Uterus (tissue), 4 donors: ENCODE data around the gene CEP112. TPM values are rescaled to one million over a fixed set of nuclear protein-coding genes. Genes with fewer than 3 reads are reported as not detected.

Experiments
- DNase-seq, 2 donors: peaks; one replicate each; pipeline ENCODE4 v3.0.0-alpha.2; 2019 to 2020
- H3K27ac ChIP-seq, 2 donors: fragments of 200-600 bp; sonication (generic); 1 replicate in 1 of 2; 2 replicates in 1 of 2; pipeline ENCODE4 v1.5.1; 2016 to 2018
- H3K27me3 ChIP-seq, 2 donors: fragments of 200-600 bp; sonication (generic); one replicate each; pipeline ENCODE4 v1.5.1; 2018 to 2019; ENCODE audit warnings: control low read depth in 1 of 2
- H3K36me3 ChIP-seq, 2 donors: fragments of 200-600 bp; sonication (generic); one replicate each; pipeline ENCODE4 v1.5.1; 2019; ENCODE audit warnings: control low read depth in 1 of 2
- H3K4me1 ChIP-seq, 2 donors: fragments of 200-600 bp; sonication (generic); one replicate each; pipeline ENCODE4 v1.5.1; 2018 to 2019; ENCODE audit warnings: control low read depth in 1 of 2
- H3K4me3 ChIP-seq, 2 donors: fragments of 200-600 bp; sonication (generic); 1 replicate in 1 of 2; 2 replicates in 1 of 2; pipeline ENCODE4 v1.5.1; 2018 to 2019; ENCODE audit warnings: mild to moderate bottlenecking in 1 of 2
- H3K9me3 ChIP-seq, 2 donors: fragments of 200-600 bp; sonication (generic); one replicate each; pipeline ENCODE4 v1.5.1; 2019; ENCODE audit warnings: control low read depth in 1 of 2
- CTCF ChIP-seq, 4 experiments: fragments of 200-600 bp in 2 of 4; fragments of 450-650 bp in 2 of 4; sonication (generic) in 2 of 4; IDR thresholded peaks; one replicate each; pipeline ENCODE4 v1.5.1; 2016 to 2019; ENCODE audit warnings: antibody characterized with exemption in 4 of 4, mild to moderate bottlenecking in 2 of 4, moderate library complexity in 1 of 4
- POLR2A ChIP-seq, 2 donors: fragments of 450-650 bp; IDR thresholded peaks; one replicate each; pipeline ENCODE4 v1.6.1; 2016; ENCODE audit warnings: antibody characterized with exemption in 2 of 2, mild to moderate bottlenecking in 1 of 2, moderate library complexity in 1 of 2
- intact Hi-C: fragments of 100-400 bp; cut with DNase I; formaldehyde crosslinking; loops from one replicate; pipeline ENCODE4 v1.15.1; 2023; ENCODE audit warnings: low total_unique reads
- total RNA-seq, 4 donors: library from RNA; depleted of rRNA in 3 of 4; stranded (reverse); fragments of >200 nt in 3 of 4; gene quantifications; one replicate each; pipeline versions ENCODE4 v1.1.0 to v1.2.4, GENCODE V29; 2014 to 2023
- donor health status: DM: yes; HTN: yes; CAD: no.

The CEP112 gene
- total RNA-seq, 4 donors from 2014 or later, result 36.6 to 96.5 (median 52.4) TPM

- intact Hi-C loops, result no loop called here
- Histone ChIP-seq H3K9me3 (no peaks in the 10 kb centered on the region), H3K4me3 (no peak overlapping the region), H3K27ac (no peak overlapping the region), H3K36me3 (no peaks in the 10 kb centered on the region), H3K4me1 (peaks cover 0 to 4% of the 10 kb centered on the region in 2 donors), H3K27me3 (no peaks in the 10 kb centered on the region)
- TF ChIP-seq CTCF (IDR thresholded peaks at IDR 0.05) (no peak), POLR2A (IDR thresholded peaks at IDR 0.05) (no peak)
- DNase-seq, result no peak
Observed at GRCh38 chr17:65626451-65626850, 565.5 kb downstream of the CEP112 start.

- intact Hi-C loops, result no loop called here
Observed at GRCh38 chr17:65618516-65618915, 573.4 kb downstream of the CEP112 start.

GRCh38 chr17:65617496-65617895, 574.4 kb downstream of the CEP112 start:
- intact Hi-C loops, result no loop called here
- H3K4me3 ChIP-seq, result no peak overlapping the region
- no peak for DNase-seq
- no peaks in the 10 kb centered on the region for H3K27me3 ChIP-seq
- no peaks in the 10 kb centered on the region for H3K9me3 ChIP-seq
- no peak overlapping the region for H3K27ac ChIP-seq
- no peak for TF ChIP-seq CTCF (IDR thresholded peaks at IDR 0.05)
- no peak for TF ChIP-seq POLR2A (IDR thresholded peaks at IDR 0.05)
- no peaks in the 10 kb centered on the region for H3K4me1 ChIP-seq
- H3K36me3 ChIP-seq, result no peaks in the 10 kb centered on the region

More at GRCh38 chr17:65618516-65618915, 573.4 kb downstream of the CEP112 start:
- no peak overlapping the region for H3K4me3 ChIP-seq
- H3K27ac ChIP-seq, result no peak overlapping the region
- H3K9me3 ChIP-seq, result no peaks in the 10 kb centered on the region
- no peaks in the 10 kb centered on the region for H3K27me3 ChIP-seq
- no peak for DNase-seq
- TF ChIP-seq CTCF (IDR thresholded peaks at IDR 0.05), result no peak
- no peak for TF ChIP-seq POLR2A (IDR thresholded peaks at IDR 0.05)
- H3K4me1 ChIP-seq, result no peaks in the 10 kb centered on the region
- no peaks in the 10 kb centered on the region for H3K36me3 ChIP-seq

- no peak for DNase-seq
Observed at GRCh38 chr17:65609749-65610148, 582.2 kb downstream of the CEP112 start.

GRCh38 chr17:65609286-65609685, 582.6 kb downstream of the CEP112 start:
- intact Hi-C loops, result no loop called here
- TF ChIP-seq POLR2A (IDR thresholded peaks at IDR 0.05), result no peak
- no peak for TF ChIP-seq CTCF (IDR thresholded peaks at IDR 0.05)
- no peaks in the 10 kb centered on the region for H3K9me3 ChIP-seq

More at GRCh38 chr17:65609749-65610148, 582.2 kb downstream of the CEP112 start:
- Histone ChIP-seq H3K9me3 (no peaks in the 10 kb centered on the region), H3K36me3 (no peaks in the 10 kb centered on the region), H3K27ac (no peak overlapping the region), H3K4me1 (no peaks in the 10 kb centered on the region), H3K27me3 (no peaks in the 10 kb centered on the region), H3K4me3 (no peak overlapping the region)
- TF ChIP-seq POLR2A (IDR thresholded peaks at IDR 0.05) (no peak), CTCF (IDR thresholded peaks at IDR 0.05) (no peak)
- intact Hi-C loops, result no loop called here

More at GRCh38 chr17:65609286-65609685, 582.6 kb downstream of the CEP112 start:
- Histone ChIP-seq H3K27me3 (no peaks in the 10 kb centered on the region), H3K27ac (no peak overlapping the region), H3K4me1 (no peaks in the 10 kb centered on the region), H3K4me3 (no peak overlapping the region), H3K36me3 (no peaks in the 10 kb centered on the region)
- DNase-seq, result no peak
